Activated T-helper 1 cell treated with anti-CD3 and anti-CD28 coated beads, Interleukin-12 subunit alpha, Interleukin-12 subunit beta, Interleukin-2, Interleukin-4 antibody, amounts not matched to agents 30 ng/mL and 10 ng/mL and 1 ng/mL, durations not matched to agents 14 hours and 24 hours and 36 hours (primary cell): Measurements from ENCODE around the gene NPLOC4. TPM values are rescaled to one million over a fixed set of nuclear protein-coding genes. Genes with fewer than 3 reads are reported as not detected.

Experiments
- DNase-seq: peaks from one replicate; pipeline ENCODE4 v3.0.0; 2021; ENCODE audit warnings: low spot score
- H3K27ac Mint-ChIP-seq: one replicate; pipeline ENCODE4 v1.8.0; 2021; ENCODE audit warnings: mild to moderate bottlenecking, mixed read lengths
- H3K27me3 Mint-ChIP-seq: one replicate; pipeline ENCODE4 v1.8.0; 2022; ENCODE audit warnings: mild to moderate bottlenecking, moderate library complexity, mixed read lengths; ENCODE audit not compliant: insufficient read depth
- H3K36me3 Mint-ChIP-seq: one replicate; pipeline ENCODE4 v1.8.0; 2021; ENCODE audit warnings: low read depth, mixed read lengths
- H3K4me1 Mint-ChIP-seq: one replicate; pipeline ENCODE4 v1.8.0; 2021; ENCODE audit warnings: low read depth, mixed read lengths
- H3K4me3 Mint-ChIP-seq: one replicate; pipeline ENCODE4 v1.8.0; 2021; ENCODE audit warnings: mild to moderate bottlenecking, moderate library complexity, mixed read lengths
- H3K9me3 Mint-ChIP-seq: one replicate; pipeline ENCODE4 v1.8.0; 2021; ENCODE audit warnings: mixed read lengths
- intact Hi-C: fragments of 100-400 bp; cut with micrococcal nuclease; formaldehyde crosslinking; loops from one replicate; pipeline ENCODE4 v1.15.1; 2024
- total RNA-seq: library from RNA; stranded (reverse); gene quantifications from 2 replicates; pipeline ENCODE4 v1.2.3, GENCODE V29; 2022

NPLOC4 gene
- total RNA-seq, 1 donor from 2014 or later: 138 TPM

GRCh38 chr17:81561494-81561885, 75.4 kb downstream of the NPLOC4 start:
- Mint-ChIP-seq H3K36me3 (peaks cover 40% of the 10 kb centered on the region), H3K27ac (no peak overlapping the region), H3K4me1 (no peaks in the 10 kb centered on the region), H3K4me3 (no peak overlapping the region), H3K27me3 (no peaks in the 10 kb centered on the region), H3K9me3 (no peaks in the 10 kb centered on the region)
- intact Hi-C loops: no loop called here
- no peak for DNase-seq

GRCh38 chr17:81558941-81559806, 77.7 kb downstream of the NPLOC4 start:
- no peaks in the 10 kb centered on the region for H3K27me3 Mint-ChIP-seq
- H3K4me1 Mint-ChIP-seq: peaks cover 4% of the 10 kb centered on the region
- DNase-seq: no peak
- peaks cover 30% of the 10 kb centered on the region for H3K36me3 Mint-ChIP-seq
- intact Hi-C loops: loop anchor here (10.0 kb wide), 1 partner anchor 306 kb away; the partner anchor contains the start of gene P4HB
- no peak overlapping the region for H3K27ac Mint-ChIP-seq
- no peak overlapping the region for H3K4me3 Mint-ChIP-seq
- H3K9me3 Mint-ChIP-seq: no peaks in the 10 kb centered on the region

- Mint-ChIP-seq H3K4me1 (peaks cover 14% of the 10 kb centered on the region), H3K36me3 (peaks cover 30% of the 10 kb centered on the region), H3K27ac (peak overlapping the region; percentile 44), H3K27me3 (no peaks in the 10 kb centered on the region), H3K9me3 (no peaks in the 10 kb centered on the region), H3K4me3 (no peak overlapping the region)
- intact Hi-C loops: loop anchor here (10.0 kb wide), 1 partner anchor 307 kb away; the partner anchor contains the start of gene P4HB
- no peak for DNase-seq
These were observed 78.8 kb downstream of the NPLOC4 start for GRCh38 chr17:81558115-81558468.

GRCh38 chr17:81557276-81558114, 79.4 kb downstream of the NPLOC4 start:
- intact Hi-C loops: loop anchor here (10.0 kb wide), 1 partner anchor 307 kb away; the partner anchor contains the start of gene P4HB
- Mint-ChIP-seq H3K4me1 (peaks cover 17% of the 10 kb centered on the region), H3K9me3 (no peaks in the 10 kb centered on the region), H3K4me3 (no peak overlapping the region), H3K36me3 (peaks cover 27% of the 10 kb centered on the region), H3K27ac (peak overlapping the region; percentile 77), H3K27me3 (no peaks in the 10 kb centered on the region)
- no peak for DNase-seq

- Mint-ChIP-seq H3K36me3 (peaks cover 25% of the 10 kb centered on the region), H3K27ac (no peak overlapping the region), H3K9me3 (no peaks in the 10 kb centered on the region), H3K27me3 (no peaks in the 10 kb centered on the region), H3K4me3 (no peak overlapping the region), H3K4me1 (peaks cover 17% of the 10 kb centered on the region)
- intact Hi-C loops: loop anchor here (10.0 kb wide), 1 partner anchor 308 kb away; the partner anchor contains the start of gene P4HB
- DNase-seq: no peak
These were observed 80.0 kb downstream of the NPLOC4 start for GRCh38 chr17:81556863-81557262.

GRCh38 chr17:81556175-81556691, 80.7 kb downstream of the NPLOC4 start:
- peaks cover 20% of the 10 kb centered on the region for H3K4me1 Mint-ChIP-seq
- H3K27me3 Mint-ChIP-seq: no peaks in the 10 kb centered on the region
- DNase-seq: no peak
- no peak overlapping the region for H3K4me3 Mint-ChIP-seq
- intact Hi-C loops: loop anchor here (10.0 kb wide), 1 partner anchor 309 kb away; the partner anchor contains the start of gene P4HB
- H3K27ac Mint-ChIP-seq: no peak overlapping the region
- no peaks in the 10 kb centered on the region for H3K9me3 Mint-ChIP-seq
- H3K36me3 Mint-ChIP-seq: peaks cover 23% of the 10 kb centered on the region

GRCh38 chr17:81553616-81554181, 83.2 kb downstream of the NPLOC4 start:
- H3K4me1 Mint-ChIP-seq: peaks cover 41% of the 10 kb centered on the region
- DNase-seq: no peak
- no peaks in the 10 kb centered on the region for H3K9me3 Mint-ChIP-seq
- peak overlapping the region; percentile 91 for H3K27ac Mint-ChIP-seq
- no peaks in the 10 kb centered on the region for H3K27me3 Mint-ChIP-seq
- peaks cover 31% of the 10 kb centered on the region for H3K36me3 Mint-ChIP-seq
- intact Hi-C loops: loop anchor here (1.0 to 10.0 kb wide), 8 partner anchors 39 to 434 kb away; partner anchors contain the start of genes ARL16, MRPL12, NPLOC4 and P4HB
- peak overlapping the region; percentile 92 for H3K4me3 Mint-ChIP-seq

- DNase-seq: peak; percentile 67
- Mint-ChIP-seq H3K36me3 (peaks cover 26% of the 10 kb centered on the region), H3K27me3 (no peaks in the 10 kb centered on the region), H3K4me1 (peaks cover 41% of the 10 kb centered on the region), H3K4me3 (peak overlapping the region; percentile 92), H3K27ac (peak overlapping the region; percentile 91), H3K9me3 (no peaks in the 10 kb centered on the region)
- intact Hi-C loops: loop anchor here (1.0 to 10.0 kb wide), 8 partner anchors 39 to 434 kb away; partner anchors contain the start of genes ARL16, MRPL12, NPLOC4 and P4HB
These were observed 83.8 kb downstream of the NPLOC4 start for GRCh38 chr17:81553018-81553615.

- DNase-seq: peak; percentile 83
- Mint-ChIP-seq H3K27ac (peak within 1 kb of the TSS; percentile 91), H3K27me3 (no peaks in the 10 kb centered on the region), H3K4me3 (peak within 1 kb of the TSS; percentile 92), H3K9me3 (no peaks in the 10 kb centered on the region), H3K4me1 (peaks cover 41% of the 10 kb centered on the region), H3K36me3 (peaks cover 23% of the 10 kb centered on the region)
- intact Hi-C loops: loop anchor here (1.0 to 10.0 kb wide), 9 partner anchors 38 to 433 kb away; partner anchors contain the start of genes ARL16, MRPL12, NPLOC4 and P4HB
These were observed 84.5 kb downstream of the NPLOC4 start, which contains the start of gene FAAP100 for GRCh38 chr17:81552244-81553017. Gene FAAP100 (minus strand): TSS chr17:81552353. CDS start chr17:81552330, 23 bp downstream.

GRCh38 chr17:81551458-81552243, 85.3 kb downstream of the NPLOC4 start:
- Mint-ChIP-seq H3K36me3 (peaks cover 19% of the 10 kb centered on the region), H3K4me3 (peak overlapping the region; percentile 89), H3K4me1 (peaks cover 41% of the 10 kb centered on the region), H3K9me3 (no peaks in the 10 kb centered on the region), H3K27me3 (no peaks in the 10 kb centered on the region), H3K27ac (peak overlapping the region; percentile 79)
- intact Hi-C loops: loop anchor here (1.0 to 10.0 kb wide), 5 partner anchors 63 to 313 kb away; partner anchors contain the start of genes MRPL12, NPLOC4, P4HB and SLC38A10
- DNase-seq: peak; percentile 7
